AG09319 (cell line): ENCODE results near the gene IRF3.
A peak's percentile ranks its signal among the peaks of the same experiment; 100 is the strongest.

ENCODE experiments used
- DNase-seq: peaks from one replicate; pipeline ENCODE4 v3.0.0-alpha.2; 2010; ENCODE audit warnings: low read depth; ENCODE audit errors: extremely low read depth
- CTCF ChIP-seq: IDR thresholded peaks from 2 replicates; pipeline ENCODE4 v1.5.1; 2011; ENCODE audit warnings: low read depth, mild to moderate bottlenecking, inconsistent platforms, low read length, moderate library complexity

Gene IRF3

GRCh38 chr19:49690656-49691242, 25.1 kb upstream of the IRF3 start, which contains the start of gene CPT1C:
Gene CPT1C (plus strand): TSS chr19:49691116. CDS start chr19:49692253, 1,137 bp downstream.
- DNase-seq: peak; percentile 49
- TF ChIP-seq CTCF: no peak

- DNase-seq: no peak
- no peak for TF ChIP-seq CTCF
These were observed 24.5 kb upstream of the IRF3 start for GRCh38 chr19:49690079-49690655.

- peak; percentile 63 for TF ChIP-seq CTCF
- no peak for DNase-seq
These were observed 23.7 kb upstream of the IRF3 start, which contains the start of gene ADM5 for GRCh38 chr19:49689133-49690078. Gene ADM5 (plus strand): TSS chr19:49689594. CDS start chr19:49689838, 244 bp downstream.

GRCh38 chr19:49688531-49689132, 23.0 kb upstream of the IRF3 start:
- no peak for TF ChIP-seq CTCF

GRCh38 chr19:49687566-49688316, 22.1 kb upstream of the IRF3 start:
- DNase-seq: no peak
- TF ChIP-seq CTCF: no peak

More at GRCh38 chr19:49688531-49689132, 23.0 kb upstream of the IRF3 start:
- no peak for DNase-seq

- TF ChIP-seq CTCF: no peak
- no peak for DNase-seq
These were observed 21.5 kb upstream of the IRF3 start for GRCh38 chr19:49687150-49687549.
